ENCODE data around the gene RFNG. TPM values are rescaled to one million over a fixed set of nuclear protein-coding genes. Genes with fewer than 3 reads are reported as not detected.

RFNG gene
- total and polyA plus RNA-seq, 2 donors, result 8.1 to 45.4 TPM

Other genes with a start within 250 kb of the RFNG start
- 0.05 TPM for gene GCGR, start 247.7 kb downstream of the RFNG start, total RNA-seq
- 0.80 TPM for gene GCGR, start 247.7 kb downstream of the RFNG start, polyA plus RNA-seq
- gene MCRIP1, start 218.5 kb downstream of the RFNG start, total RNA-seq, result 96.2 TPM
- 120 TPM for gene MCRIP1, start 218.5 kb downstream of the RFNG start, polyA plus RNA-seq
- gene PPP1R27, start 216.8 kb downstream of the RFNG start, total RNA-seq, result 0.28 TPM
- gene PPP1R27, start 216.8 kb downstream of the RFNG start, polyA plus RNA-seq, result 0.94 TPM
- 210 TPM for gene P4HB, start 191.3 kb downstream of the RFNG start, total RNA-seq
- gene P4HB, start 191.3 kb downstream of the RFNG start, polyA plus RNA-seq, result 219 TPM
- 106 TPM for gene ARHGDIA, start 180.5 kb downstream of the RFNG start, total RNA-seq
- gene ARHGDIA, start 180.5 kb downstream of the RFNG start, polyA plus RNA-seq, result 189 TPM
- gene ALYREF, start 160.2 kb downstream of the RFNG start, total RNA-seq, result 168 TPM
- 42.9 TPM for gene ALYREF, start 160.2 kb downstream of the RFNG start, polyA plus RNA-seq
- gene ANAPC11, start 160.1 kb downstream of the RFNG start, total RNA-seq, result 108 TPM
- 127 TPM for gene ANAPC11, start 160.1 kb downstream of the RFNG start, polyA plus RNA-seq
- gene NPB, start 149.6 kb downstream of the RFNG start, total RNA-seq, result 1.7 TPM
- gene NPB, start 149.6 kb downstream of the RFNG start, polyA plus RNA-seq, result 3.5 TPM
- gene PCYT2, start 140.4 kb downstream of the RFNG start, total RNA-seq, result 19.4 TPM
- gene PCYT2, start 140.4 kb downstream of the RFNG start, polyA plus RNA-seq, result 37.4 TPM
- gene SIRT7, start 133.6 kb downstream of the RFNG start, total RNA-seq, result 16.1 TPM
- 47.7 TPM for gene SIRT7, start 133.6 kb downstream of the RFNG start, polyA plus RNA-seq
- gene MAFG, start 124.1 kb downstream of the RFNG start, total RNA-seq, result 6.0 TPM
- gene MAFG, start 124.1 kb downstream of the RFNG start, polyA plus RNA-seq, result 7.3 TPM
- 16.4 TPM for gene PYCR1, start 114.5 kb downstream of the RFNG start, total RNA-seq
- gene PYCR1, start 114.5 kb downstream of the RFNG start, polyA plus RNA-seq, result 2.9 TPM
- 0.05 TPM for gene MYADML2, start 104.6 kb downstream of the RFNG start, total RNA-seq
- gene MYADML2, start 104.6 kb downstream of the RFNG start, polyA plus RNA-seq, result 0.07 TPM
- 0.66 TPM for gene NOTUM, start 90.6 kb downstream of the RFNG start, total RNA-seq
- gene NOTUM, start 90.6 kb downstream of the RFNG start, polyA plus RNA-seq, result 0.25 TPM
- 27.6 TPM for gene ASPSCR1, start 74.2 kb downstream of the RFNG start, total RNA-seq
- 57.6 TPM for gene ASPSCR1, start 74.2 kb downstream of the RFNG start, polyA plus RNA-seq
- gene CENPX, start 28.9 kb downstream of the RFNG start, total RNA-seq, result 44.5 TPM
- gene CENPX, start 28.9 kb downstream of the RFNG start, polyA plus RNA-seq, result 79.7 TPM
- 15.2 TPM for gene LRRC45, start 28.5 kb downstream of the RFNG start, total RNA-seq
- gene LRRC45, start 28.5 kb downstream of the RFNG start, polyA plus RNA-seq, result 20.7 TPM
- 4.7 TPM for gene RAC3, start 20.1 kb downstream of the RFNG start, total RNA-seq
- 6.9 TPM for gene RAC3, start 20.1 kb downstream of the RFNG start, polyA plus RNA-seq
- gene DCXR, start 14.1 kb downstream of the RFNG start, total RNA-seq, result 71.2 TPM
- 101 TPM for gene DCXR, start 14.1 kb downstream of the RFNG start, polyA plus RNA-seq
- gene GPS1, start 87 bp upstream of the RFNG start, total RNA-seq, result 75.8 TPM
- 98.3 TPM for gene GPS1, start 87 bp upstream of the RFNG start, polyA plus RNA-seq
- gene DUS1L, start 14.0 kb upstream of the RFNG start, total RNA-seq, result 57.9 TPM
- gene DUS1L, start 14.0 kb upstream of the RFNG start, polyA plus RNA-seq, result 147 TPM
- 12.3 TPM for gene FASN, start 46.4 kb upstream of the RFNG start, total RNA-seq
- 19.0 TPM for gene FASN, start 46.4 kb upstream of the RFNG start, polyA plus RNA-seq
- 39.3 TPM for gene CCDC57, start 161.0 kb upstream of the RFNG start, total RNA-seq
- 122 TPM for gene CCDC57, start 161.0 kb upstream of the RFNG start, polyA plus RNA-seq
- 17.3 TPM for gene SLC16A3, start 177.2 kb upstream of the RFNG start, total RNA-seq
- 30.2 TPM for gene SLC16A3, start 177.2 kb upstream of the RFNG start, polyA plus RNA-seq
- gene CSNK1D, start 221.9 kb upstream of the RFNG start, total RNA-seq, result 16.2 TPM
- 113 TPM for gene CSNK1D, start 221.9 kb upstream of the RFNG start, polyA plus RNA-seq